ENCODE results near the gene GSN. TPM values are rescaled to one million over a fixed set of nuclear protein-coding genes. Genes with fewer than 3 reads are reported as not detected.

The GSN gene
- total RNA-seq, 4 donors from 2014 or later: 2,362 to 3,466 (median 3,146) TPM

GRCh38 chr9:121259498-121259897, 8.5 kb upstream of the GSN start:
- H3K27ac ChIP-seq: no peak overlapping the region
- 87 to 93% methylated on average over 4 of the region's 4 CpGs for WGBS, 2 donors (ENCODE audit: low coverage in 1 of 2)
- ATAC-seq: no peak
- H3K27me3 ChIP-seq: no peaks in the 10 kb centered on the region
- H3K4me1 ChIP-seq: peaks cover 8 to 33% (median 19%) of the 10 kb centered on the region in 3 donors
- TF ChIP-seq POLR2A (IDR thresholded peaks at IDR 0.05) (no peak), CTCF (IDR thresholded peaks at IDR 0.05) (no peak), EP300 (IDR thresholded peaks at IDR 0.05) (no peak), POLR2AphosphoS5 (IDR thresholded peaks at IDR 0.05) (no peak)
- no peaks in the 10 kb centered on the region for H3K36me3 ChIP-seq
- no peak overlapping the region for H3K4me3 ChIP-seq
- H3K9me3 ChIP-seq: no peaks in the 10 kb centered on the region

GRCh38 chr9:121259935-121260334, 8.0 kb upstream of the GSN start:
- no peaks in the 10 kb centered on the region for H3K36me3 ChIP-seq
- no peak for TF ChIP-seq POLR2AphosphoS5 (IDR thresholded peaks at IDR 0.05)
- no peak for TF ChIP-seq CTCF (IDR thresholded peaks at IDR 0.05)
- no peak for TF ChIP-seq EP300 (IDR thresholded peaks at IDR 0.05)
- no peak for TF ChIP-seq POLR2A (IDR thresholded peaks at IDR 0.05)
- no peak for ATAC-seq
- H3K27me3 ChIP-seq: no peaks in the 10 kb centered on the region
- WGBS, 2 donors (ENCODE audit: low coverage in 1 of 2): 92 to 100% methylated on average over 1 to 4 of the region's 5 CpGs
- no peaks in the 10 kb centered on the region for H3K9me3 ChIP-seq
- peaks cover 8 to 33% (median 19%) of the 10 kb centered on the region in 3 donors for H3K4me1 ChIP-seq
- H3K27ac ChIP-seq: no peak overlapping the region
- no peak overlapping the region for H3K4me3 ChIP-seq

GRCh38 chr9:121260457-121261106, 7.4 kb upstream of the GSN start:
- H3K4me1 ChIP-seq: peaks cover 8 to 33% (median 19%) of the 10 kb centered on the region in 3 donors
- ATAC-seq: no peak
- WGBS, 2 donors (ENCODE audit: low coverage in 1 of 2): 56 to 74% methylated on average over 4 to 5 of the region's 6 CpGs
- no peak overlapping the region for H3K4me3 ChIP-seq
- TF ChIP-seq CTCF (IDR thresholded peaks at IDR 0.05) (no peak), EP300 (IDR thresholded peaks at IDR 0.05) (no peak), POLR2AphosphoS5 (IDR thresholded peaks at IDR 0.05) (no peak), POLR2A (IDR thresholded peaks at IDR 0.05) (no peak)
- H3K9me3 ChIP-seq: no peaks in the 10 kb centered on the region
- peak overlapping the region in 2 of 4 donors; percentile 69 to 73 for H3K27ac ChIP-seq
- H3K36me3 ChIP-seq: no peaks in the 10 kb centered on the region
- H3K27me3 ChIP-seq: no peaks in the 10 kb centered on the region

GRCh38 chr9:121261107-121261460, 6.9 kb upstream of the GSN start:
- Histone ChIP-seq H3K27ac (peak overlapping the region in 2 of 4 donors; percentile 69 to 73), H3K9me3 (no peaks in the 10 kb centered on the region), H3K4me1 (peaks cover 8 to 34% (median 19%) of the 10 kb centered on the region in 3 donors), H3K4me3 (no peak overlapping the region), H3K27me3 (no peaks in the 10 kb centered on the region), H3K36me3 (no peaks in the 10 kb centered on the region)
- TF ChIP-seq POLR2AphosphoS5 (IDR thresholded peaks at IDR 0.05) (no peak), CTCF (IDR thresholded peaks at IDR 0.05) (no peak), EP300 (IDR thresholded peaks at IDR 0.05) (no peak), POLR2A (IDR thresholded peaks at IDR 0.05) (no peak)
- peak; percentile 32 for ATAC-seq
- 0 to 30% methylated on average over 1 to 2 of the region's 4 CpGs for WGBS, 2 donors (ENCODE audit: low coverage in 1 of 2)

GRCh38 chr9:121261755-121262154, 6.2 kb upstream of the GSN start:
- H3K4me1 ChIP-seq: peaks cover 8 to 41% (median 24%) of the 10 kb centered on the region in 3 donors
- ATAC-seq: no peak
- H3K36me3 ChIP-seq: no peaks in the 10 kb centered on the region
- TF ChIP-seq POLR2A (IDR thresholded peaks at IDR 0.05) (no peak), POLR2AphosphoS5 (IDR thresholded peaks at IDR 0.05) (no peak), EP300 (IDR thresholded peaks at IDR 0.05) (no peak), CTCF (IDR thresholded peaks at IDR 0.05) (no peak)
- no peaks in the 10 kb centered on the region for H3K9me3 ChIP-seq
- H3K4me3 ChIP-seq: no peak overlapping the region
- peak overlapping the region; percentile 39 to 73 (median 70) for H3K27ac ChIP-seq
- 38 to 40% methylated on average over 1 of the region's 1 CpG for WGBS, 2 donors (ENCODE audit: low coverage in 1 of 2)
- H3K27me3 ChIP-seq: no peaks in the 10 kb centered on the region

Data from gastroesophageal sphincter (tissue), 4 donors.